ENCODE measurements around the gene PDK2.

Gene PDK2

GRCh38 chr17:50094753-50095619 lies at the start of gene PDK2:
PDK2 (plus strand) TSS chr17:50095351; CDS start chr17:50095436, 85 bp downstream.
- DNase-seq: peak; percentile 85

GRCh38 chr17:50046179-50046578 lies 49.0 kb upstream of the PDK2 start:
- no peak for DNase-seq

- no peak for DNase-seq
Measured at GRCh38 chr17:50046667-50047066, 48.5 kb upstream of the PDK2 start.

GRCh38 chr17:50047083-50047482 lies 48.1 kb upstream of the PDK2 start:
- DNase-seq: no peak

- no peak for DNase-seq
Measured at GRCh38 chr17:50047488-50048126, 47.5 kb upstream of the PDK2 start.

- DNase-seq: no peak
Measured at GRCh38 chr17:50048146-50048720, 46.9 kb upstream of the PDK2 start.

GRCh38 chr17:50048988-50049387 lies 46.2 kb upstream of the PDK2 start:
- no peak for DNase-seq

GRCh38 chr17:50049636-50050035 lies 45.5 kb upstream of the PDK2 start:
- no peak for DNase-seq

GRCh38 chr17:50050431-50051032 lies 44.6 kb upstream of the PDK2 start:
- no peak for DNase-seq

GRCh38 chr17:50051082-50051576 lies 44.0 kb upstream of the PDK2 start:
- peak; percentile 40 for DNase-seq

- no peak for DNase-seq
Measured at GRCh38 chr17:50051606-50052005, 43.5 kb upstream of the PDK2 start.

- no peak for DNase-seq
Measured at GRCh38 chr17:50052241-50052796, 42.8 kb upstream of the PDK2 start.

- no peak for DNase-seq
Measured at GRCh38 chr17:50052822-50053653, 42.1 kb upstream of the PDK2 start.

- DNase-seq: no peak
Measured at GRCh38 chr17:50053654-50053960, 41.5 kb upstream of the PDK2 start.

GRCh38 chr17:50055055-50055425 lies 40.1 kb upstream of the PDK2 start:
- no peak for DNase-seq

GRCh38 chr17:50055426-50056216 lies 39.5 kb upstream of the PDK2 start, which contains the start of gene ITGA3:
ITGA3 (plus strand) TSS chr17:50056110; CDS start chr17:50056440, 330 bp downstream.
- peak; percentile 49 for DNase-seq

GRCh38 chr17:50056217-50056960 lies 38.8 kb upstream of the PDK2 start:
- DNase-seq: no peak

- no peak for DNase-seq
Measured at GRCh38 chr17:50056961-50057330, 38.2 kb upstream of the PDK2 start.

- no peak for DNase-seq
Measured at GRCh38 chr17:50057521-50057991, 37.6 kb upstream of the PDK2 start.

- no peak for DNase-seq
Measured at GRCh38 chr17:50058296-50058953, 36.7 kb upstream of the PDK2 start.
